Testis (tissue), 2 donors: ENCODE data around the gene PPM1F.

Experiments
- POLR2A ChIP-seq: fragments of 450-650 bp; IDR thresholded peaks from one replicate; pipeline ENCODE4 v1.6.1; 2017; ENCODE audit warnings: antibody characterized with exemption, mild to moderate bottlenecking, moderate library complexity
- TF ChIP-seq, protein P1 (sequence below), 3 experiments: fragments of 450-650 bp in 2 of 3; fragments of 200-600 bp in 1 of 3; sonication (generic) in 1 of 3; IDR thresholded peaks; one replicate each; pipeline ENCODE4 v1.5.1; 2016 to 2019; ENCODE audit warnings: antibody characterized with exemption in 3 of 3, mild to moderate bottlenecking in 2 of 3, moderate library complexity in 1 of 3

- TF ChIP-seq, protein P1, sequence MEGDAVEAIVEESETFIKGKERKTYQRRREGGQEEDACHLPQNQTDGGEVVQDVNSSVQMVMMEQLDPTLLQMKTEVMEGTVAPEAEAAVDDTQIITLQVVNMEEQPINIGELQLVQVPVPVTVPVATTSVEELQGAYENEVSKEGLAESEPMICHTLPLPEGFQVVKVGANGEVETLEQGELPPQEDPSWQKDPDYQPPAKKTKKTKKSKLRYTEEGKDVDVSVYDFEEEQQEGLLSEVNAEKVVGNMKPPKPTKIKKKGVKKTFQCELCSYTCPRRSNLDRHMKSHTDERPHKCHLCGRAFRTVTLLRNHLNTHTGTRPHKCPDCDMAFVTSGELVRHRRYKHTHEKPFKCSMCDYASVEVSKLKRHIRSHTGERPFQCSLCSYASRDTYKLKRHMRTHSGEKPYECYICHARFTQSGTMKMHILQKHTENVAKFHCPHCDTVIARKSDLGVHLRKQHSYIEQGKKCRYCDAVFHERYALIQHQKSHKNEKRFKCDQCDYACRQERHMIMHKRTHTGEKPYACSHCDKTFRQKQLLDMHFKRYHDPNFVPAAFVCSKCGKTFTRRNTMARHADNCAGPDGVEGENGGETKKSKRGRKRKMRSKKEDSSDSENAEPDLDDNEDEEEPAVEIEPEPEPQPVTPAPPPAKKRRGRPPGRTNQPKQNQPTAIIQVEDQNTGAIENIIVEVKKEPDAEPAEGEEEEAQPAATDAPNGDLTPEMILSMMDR (IDR thresholded peaks at IDR 0.05) = no peak
- TF ChIP-seq POLR2A = no peak
Observed at GRCh38 chr22:21903283-21903682, 49.4 kb downstream of the PPM1F start.
